HEK293 (cell line): ENCODE data around the gene NLGN3.
A peak's percentile ranks its signal among the peaks of the same experiment; 100 is the strongest.

Experiments used
- GLI4 ChIP-seq: fragments of 450-650 bp; formaldehyde crosslinking; IDR thresholded peaks from 2 replicates; pipeline ENCODE4 v1.5.1; 2016; ENCODE audit warnings: missing biosample characterization, missing genetic modification characterization
- HOXA7 ChIP-seq: sonication (generic); formaldehyde crosslinking; IDR thresholded peaks from 2 replicates; pipeline ENCODE4 v1.8.1; 2022; ENCODE audit warnings: missing genetic modification reagents, borderline replicate concordance
- HOXD13 ChIP-seq: sonication (generic); formaldehyde crosslinking; IDR thresholded peaks from 2 replicates; pipeline ENCODE4 v1.8.0; 2022; ENCODE audit warnings: missing genetic modification reagents, borderline replicate concordance
- KLF10 ChIP-seq: fragments of 450-650 bp; IDR thresholded peaks from 2 replicates; pipeline ENCODE4 v1.5.1; 2018; ENCODE audit warnings: missing biosample characterization, mild to moderate bottlenecking, missing genetic modification characterization
- MYNN ChIP-seq: fragments of 450-650 bp; formaldehyde crosslinking; IDR thresholded peaks from 2 replicates; pipeline ENCODE4 v1.5.1; 2016; ENCODE audit warnings: missing biosample characterization, missing genetic modification characterization, borderline replicate concordance
- SP7 ChIP-seq: fragments of 450-650 bp; formaldehyde crosslinking; IDR thresholded peaks from 2 replicates; pipeline ENCODE4 v1.5.1; 2016; ENCODE audit warnings: missing biosample characterization, missing genetic modification characterization
- ZBTB17 ChIP-seq: fragments of 450-650 bp; formaldehyde crosslinking; IDR thresholded peaks from 2 replicates; pipeline ENCODE4 v1.5.1; 2016; ENCODE audit warnings: missing biosample characterization, missing genetic modification characterization
- ZBTB26 ChIP-seq: fragments of 450-650 bp; formaldehyde crosslinking; optimal IDR thresholded peaks from 2 replicates; pipeline ENCODE3; 2016; ENCODE audit warnings: missing biosample characterization, mild to moderate bottlenecking, missing genetic modification characterization
- ZBTB44 ChIP-seq: fragments of 450-650 bp; IDR thresholded peaks from 2 replicates; pipeline ENCODE4 v1.5.1; 2018; ENCODE audit warnings: missing biosample characterization, mild to moderate bottlenecking, missing genetic modification characterization
- ZEB2 ChIP-seq: fragments of 450-650 bp; formaldehyde crosslinking; IDR thresholded peaks from 2 replicates; pipeline ENCODE4 v1.5.1; 2016; ENCODE audit warnings: missing biosample characterization, missing genetic modification characterization
- ZFHX2 ChIP-seq: fragments of 450-650 bp; formaldehyde crosslinking; conservative IDR thresholded peaks from 2 replicates; pipeline ENCODE4 v1.5.1; 2016; ENCODE audit warnings: missing biosample characterization, missing genetic modification characterization
- ZFP37 ChIP-seq: fragments of 450-650 bp; formaldehyde crosslinking; IDR thresholded peaks from 2 replicates; pipeline ENCODE4 v1.5.1; 2016; ENCODE audit warnings: missing biosample characterization, missing genetic modification characterization
- ZFP69B ChIP-seq: fragments of 450-650 bp; formaldehyde crosslinking; IDR thresholded peaks from 2 replicates; pipeline ENCODE4 v1.5.1; 2016; ENCODE audit warnings: missing biosample characterization, missing genetic modification characterization
- ZNF132 ChIP-seq: fragments of 450-650 bp; formaldehyde crosslinking; IDR thresholded peaks from 2 replicates; pipeline ENCODE4 v1.5.1; 2017; ENCODE audit warnings: missing biosample characterization, missing genetic modification characterization, borderline replicate concordance
- ZNF140 ChIP-seq: fragments of 450-650 bp; formaldehyde crosslinking; IDR thresholded peaks from 2 replicates; pipeline ENCODE4 v1.5.1; 2016; ENCODE audit warnings: missing biosample characterization, missing genetic modification characterization
- ZNF18 ChIP-seq: fragments of 450-650 bp; formaldehyde crosslinking; IDR thresholded peaks from 2 replicates; pipeline ENCODE4 v1.5.1; 2016; ENCODE audit warnings: missing biosample characterization, missing genetic modification characterization
- ZNF239 ChIP-seq: fragments of 450-650 bp; formaldehyde crosslinking; IDR thresholded peaks from 2 replicates; pipeline ENCODE4 v1.5.1; 2016; ENCODE audit warnings: missing biosample characterization, missing genetic modification characterization
- ZNF302 ChIP-seq: fragments of 450-650 bp; formaldehyde crosslinking; IDR thresholded peaks from 2 replicates; pipeline ENCODE4 v1.5.1; 2016; ENCODE audit warnings: missing biosample characterization, missing genetic modification characterization, low read depth
- ZNF311 ChIP-seq: fragments of 450-650 bp; formaldehyde crosslinking; IDR thresholded peaks from 2 replicates; pipeline ENCODE4 v1.5.1; 2017; ENCODE audit warnings: missing biosample characterization, missing genetic modification characterization, borderline replicate concordance
- ZNF335 ChIP-seq: fragments of 450-650 bp; formaldehyde crosslinking; conservative IDR thresholded peaks from 2 replicates; pipeline ENCODE4 v1.5.1; 2016; ENCODE audit warnings: missing biosample characterization, missing genetic modification characterization
- ZNF398 ChIP-seq: fragments of 450-650 bp; formaldehyde crosslinking; IDR thresholded peaks from 2 replicates; pipeline ENCODE4 v1.5.1; 2017; ENCODE audit warnings: missing biosample characterization, missing genetic modification characterization
- ZNF423 ChIP-seq: fragments of 450-650 bp; formaldehyde crosslinking; IDR thresholded peaks from 2 replicates; pipeline ENCODE4 v1.5.1; 2016; ENCODE audit warnings: missing biosample characterization, missing genetic modification characterization
- ZNF510 ChIP-seq: fragments of 450-650 bp; formaldehyde crosslinking; IDR thresholded peaks from 2 replicates; pipeline ENCODE4 v1.5.1; 2018; ENCODE audit warnings: mild to moderate bottlenecking, missing genetic modification characterization, missing biosample characterization; ENCODE audit not compliant: insufficient replicate concordance
- ZNF521 ChIP-seq: fragments of 450-650 bp; formaldehyde crosslinking; IDR thresholded peaks from 2 replicates; pipeline ENCODE4 v1.5.1; 2017; ENCODE audit warnings: missing biosample characterization, mild to moderate bottlenecking, missing genetic modification characterization
- ZNF639 ChIP-seq: fragments of 450-650 bp; formaldehyde crosslinking; IDR thresholded peaks from 2 replicates; pipeline ENCODE4 v1.5.1; 2016; ENCODE audit warnings: missing biosample characterization, missing genetic modification characterization
- ZNF692 ChIP-seq: fragments of 450-650 bp; formaldehyde crosslinking; IDR thresholded peaks from 2 replicates; pipeline ENCODE4 v1.5.1; 2016; ENCODE audit warnings: missing biosample characterization, missing genetic modification characterization
- ZNF76 ChIP-seq: fragments of 450-650 bp; formaldehyde crosslinking; IDR thresholded peaks from 2 replicates; pipeline ENCODE4; 2016; ENCODE audit warnings: low read depth, missing biosample characterization, missing genetic modification characterization, borderline replicate concordance

NLGN3 gene

GRCh38 chrX:71095981-71096759 lies 48.5 kb upstream of the NLGN3 start (continued):
- TF ChIP-seq ZBTB44 (tag by site-specific recombination) (no peak), ZFP69B (peak; percentile 70), ZNF18 (tag by site-specific recombination) (no peak), ZNF423 (tag by site-specific recombination) (no peak), ZEB2 (tag by site-specific recombination) (no peak), ZNF398 (tag by site-specific recombination) (peak; percentile 91), SP7 (tag by site-specific recombination) (no peak), ZNF639 (no peak), KLF10 (no peak), ZNF692 (tag by site-specific recombination) (peak; percentile 80), ZNF140 (tag by site-specific recombination) (no peak), ZBTB26 (tag by site-specific recombination) (peak; percentile 6), HOXD13 (CRISPR knock-in tag) (no peak), ZFHX2 (tag by site-specific recombination) (0 out of 2 replicates have a peak, but pooled peaks have one; percentile 13), ZNF510 (no peak), ZNF335 (tag by site-specific recombination) (no peak; the same call in 1 of the 2 replicates), ZNF239 (tag by site-specific recombination) (no peak), ZNF76 (tag by site-specific recombination) (no peak), HOXA7 (CRISPR knock-in tag) (no peak), ZNF311 (tag by site-specific recombination) (no peak), ZFP37 (no peak), ZNF302 (tag by site-specific recombination) (no peak), ZNF521 (tag by site-specific recombination) (no peak), MYNN (tag by site-specific recombination) (no peak), ZBTB17 (peak; percentile 69), ZNF132 (tag by site-specific recombination) (no peak), GLI4 (tag by site-specific recombination) (no peak)
